GM23338 (cell line): ENCODE measurements around the gene SEMA6B. TPM values are rescaled to one million over a fixed set of nuclear protein-coding genes. Genes with fewer than 3 reads are reported as not detected.
A peak's percentile ranks its signal among the peaks of the same experiment; 100 is the strongest.

Experiments used
- ATAC-seq: fragments of 200-7000 bp; cut with Tn5 transposase; 3 replicates; pipeline ENCODE4 v1.9.1; 2020
- DNase-seq: peaks from one replicate; pipeline ENCODE4 v3.0.0-alpha.2; 2015; ENCODE audit warnings: low spot score
- H2AFZ ChIP-seq: fragments of 200-600 bp; sonication (generic); 2 replicates; pipeline ENCODE4 v1.8.0; 2016; ENCODE audit warnings: antibody characterized with exemption, mild to moderate bottlenecking, moderate library complexity
- H3F3A ChIP-seq: fragments of 200-600 bp; sonication (generic); replicated peaks from 2 replicates; pipeline ENCODE4 v1.8.0; 2017; ENCODE audit warnings: antibody characterized with exemption, mixed run types, low read depth
- H3K27ac ChIP-seq: fragments of 200-600 bp; sonication (generic); 2 replicates; pipeline ENCODE4 v1.6.1; 2016; ENCODE audit warnings: low read depth
- H3K27me3 ChIP-seq: fragments of 200-600 bp; sonication (generic); 2 replicates; pipeline ENCODE4 v1.8.0; 2016; ENCODE audit warnings: mild to moderate bottlenecking, mixed run types, moderate library complexity; ENCODE audit not compliant: insufficient read depth
- H3K36me3 ChIP-seq: fragments of 200-600 bp; sonication (generic); 2 replicates; pipeline ENCODE4 v1.8.0; 2016; ENCODE audit warnings: mild to moderate bottlenecking; ENCODE audit not compliant: insufficient read depth
- H3K4me1 ChIP-seq: fragments of 200-600 bp; sonication (generic); 2 replicates; pipeline ENCODE4 v1.8.0; 2016; ENCODE audit warnings: mild to moderate bottlenecking, moderate library complexity; ENCODE audit not compliant: insufficient read depth
- H3K4me2 ChIP-seq: fragments of 200-600 bp; sonication (generic); 2 replicates; pipeline ENCODE4 v1.7.1; 2017; ENCODE audit warnings: mixed run types
- H3K4me3 ChIP-seq: fragments of 200-600 bp; sonication (generic); 2 replicates; pipeline ENCODE4 v1.6.1; 2016; ENCODE audit warnings: mixed run types
- H3K79me2 ChIP-seq: fragments of 200-600 bp; sonication (generic); replicated peaks from 2 replicates; pipeline ENCODE4 v1.8.0; 2017; ENCODE audit warnings: mild to moderate bottlenecking; ENCODE audit not compliant: insufficient read depth
- H3K9me2 ChIP-seq: fragments of 200-600 bp; sonication (generic); 2 replicates; pipeline ENCODE4 v1.8.0; 2017; ENCODE audit not compliant: insufficient read depth
- H4K20me1 ChIP-seq: fragments of 200-600 bp; sonication (generic); replicated peaks from 2 replicates; pipeline ENCODE4 v1.8.0; 2017; ENCODE audit warnings: mild to moderate bottlenecking; ENCODE audit not compliant: insufficient read depth
- H3K27ac Mint-ChIP-seq: 2 replicates; pipeline ENCODE4 v1.8.0; 2020; ENCODE audit warnings: inconsistent platforms, mild to moderate bottlenecking, moderate library complexity, mixed read lengths
- H3K27me3 Mint-ChIP-seq: 3 replicates; pipeline ENCODE4 v1.8.0; 2022; ENCODE audit warnings: low read depth, mild to moderate bottlenecking, moderate library complexity, mixed read lengths, inconsistent platforms; ENCODE audit not compliant: insufficient read depth, poor library complexity
- H3K36me3 Mint-ChIP-seq: 3 replicates; pipeline ENCODE4 v1.8.0; 2021; ENCODE audit warnings: low read depth, mild to moderate bottlenecking, inconsistent platforms, moderate library complexity, mixed read lengths
- H3K4me1 Mint-ChIP-seq: 3 replicates; pipeline ENCODE4 v1.8.0; 2020; ENCODE audit warnings: mild to moderate bottlenecking, inconsistent platforms, mixed read lengths
- H3K4me3 Mint-ChIP-seq: 3 replicates; pipeline ENCODE4 v1.8.0; 2021; ENCODE audit warnings: moderate library complexity, mild to moderate bottlenecking, inconsistent platforms, mixed read lengths
- H3K9me3 Mint-ChIP-seq: 3 replicates; pipeline ENCODE4 v1.8.0; 2020; ENCODE audit warnings: moderate library complexity, mild to moderate bottlenecking, inconsistent platforms, mixed read lengths
- CTCF ChIP-seq, 2 experiments: fragments of 200-600 bp in 1 of 2; sonication (generic) in 1 of 2; conservative IDR thresholded peaks; 2 replicates each; pipeline versions ENCODE4 v1.5.1 to v1.6.1; 2016 to 2017; ENCODE audit warnings: antibody characterized with exemption in 2 of 2, low read depth in 2 of 2, mild to moderate bottlenecking in 2 of 2, moderate library complexity in 1 of 2
- EZH2phosphoT487 ChIP-seq: fragments of 200-600 bp; sonication (generic); IDR thresholded peaks from one replicate; pipeline ENCODE4 v1.8.1; 2018; ENCODE audit warnings: antibody characterized with exemption; ENCODE audit not compliant: unreplicated experiment
- NANOG ChIP-seq: IDR thresholded peaks from 2 replicates; pipeline ENCODE4 v1.6.1; 2016; ENCODE audit warnings: antibody characterized with exemption, borderline replicate concordance
- POLR2AphosphoS5 ChIP-seq: IDR thresholded peaks from 2 replicates; pipeline ENCODE4 v1.6.1; 2016; ENCODE audit warnings: antibody characterized with exemption, low read depth
- STAT1 ChIP-seq: IDR thresholded peaks from one replicate; pipeline ENCODE4 v1.6.1; 2016; ENCODE audit warnings: antibody characterized with exemption; ENCODE audit not compliant: unreplicated experiment
- ZNF331 ChIP-seq: fragments of 250-450 bp; sonication (Bioruptor Pico); IDR thresholded peaks from 2 replicates; pipeline ENCODE4 v1.5.0; 2020; ENCODE audit warnings: low read depth, mild to moderate bottlenecking, moderate library complexity
- polyA plus RNA-seq: library from polyadenylated mRNA; unstranded; fragments of >200 nt; fragmentation: Nextera tagmentation; extraction: Ambion mirVana; gene quantifications from 2 replicates; pipeline ENCODE4 v1.2.1, GENCODE V29; 2016
- total RNA-seq: library from RNA; depleted of rRNA; stranded (reverse); fragments of >200 nt; shearing (Covaris generic); gene quantifications from 2 replicates; pipeline ENCODE4 v1.2.3, GENCODE V29; 2014

The SEMA6B gene
- total and polyA plus RNA-seq, 2 experiments from 2014 or later = 5.3 to 42.7 TPM

- H3K4me2 ChIP-seq = no peak overlapping the region
- H3K27ac ChIP-seq = no peak overlapping the region
- Mint-ChIP-seq H3K27me3 (peaks cover 14% of the 10 kb centered on the region), H3K36me3 (no peaks in the 10 kb centered on the region), H3K27ac (no peak overlapping the region), H3K9me3 (no peaks in the 10 kb centered on the region), H3K4me3 (no peak overlapping the region), H3K4me1 (peaks cover 21% of the 10 kb centered on the region)
- no peaks in the 10 kb centered on the region; the same call in 1 of the 2 replicates for H3K4me1 ChIP-seq
- H4K20me1 ChIP-seq = no peaks in the 10 kb centered on the region; the same call in 1 of the 2 replicates
- no peaks in the 10 kb centered on the region for H3K9me2 ChIP-seq
- no peak for TF ChIP-seq POLR2AphosphoS5
- TF ChIP-seq CTCF (conservative IDR thresholded peaks at IDR 0.05; ENCODE audit: low read depth in 2 of 2) = no peak
- no peak for TF ChIP-seq STAT1
- no peak for TF ChIP-seq EZH2phosphoT487
- no peak for TF ChIP-seq ZNF331 (CRISPR knock-in tag)
- no peak overlapping the region for H3K4me3 ChIP-seq
- no peak for DNase-seq
- no peak overlapping the region for H2AFZ ChIP-seq
- H3K36me3 ChIP-seq = no peaks in the 10 kb centered on the region
- H3F3A ChIP-seq = peaks cover 8% of the 10 kb centered on the region; the same call in 1 of the 2 replicates
- H3K79me2 ChIP-seq = no peaks in the 10 kb centered on the region
- no peak for ATAC-seq
- H3K27me3 ChIP-seq = peaks cover 11% of the 10 kb centered on the region
Measured at GRCh38 chr19:4590559-4590958, 31.1 kb upstream of the SEMA6B start.

- Histone ChIP-seq H3K4me3 (no peak overlapping the region), H3K4me1 (peaks cover 5% of the 10 kb centered on the region), H3K4me2 (no peak overlapping the region), H2AFZ (no peak overlapping the region), H3F3A (0 out of 2 replicates have a peak, but pooled peaks cover 8% of the 10 kb centered on the region), H3K27me3 (peaks cover 13% of the 10 kb centered on the region), H3K36me3 (no peaks in the 10 kb centered on the region), H3K27ac (no peak overlapping the region), H3K9me2 (no peaks in the 10 kb centered on the region), H3K79me2 (no peaks in the 10 kb centered on the region), H4K20me1 (no peaks in the 10 kb centered on the region; the same call in 1 of the 2 replicates)
- H3K4me1 Mint-ChIP-seq = peaks cover 21% of the 10 kb centered on the region
- H3K27me3 Mint-ChIP-seq = peaks cover 17% of the 10 kb centered on the region
- no peak overlapping the region; the same call in 2 of the 3 replicates for H3K4me3 Mint-ChIP-seq
- ATAC-seq (peak; percentile 18; the same call in 2 of the 3 replicates), DNase-seq (peak; percentile 54)
- TF ChIP-seq POLR2AphosphoS5 (no peak), CTCF (conservative IDR thresholded peaks at IDR 0.05; ENCODE audit: low read depth in 2 of 2) (peak; percentile 38 to 61), NANOG (no peak)
- H3K9me3 Mint-ChIP-seq = no peaks in the 10 kb centered on the region
- no peak overlapping the region for H3K27ac Mint-ChIP-seq
- no peaks in the 10 kb centered on the region for H3K36me3 Mint-ChIP-seq
Measured at GRCh38 chr19:4589579-4590410, 30.3 kb upstream of the SEMA6B start.
